Bone marrow (tissue), 2 donors: Measurements from ENCODE around the gene GRB10.

Source experiments
- DNase-seq, 2 donors: peaks; one replicate each; lab custom pipeline; 2025; lab: John Stamatoyannopoulos, UW

The GRB10 gene

GRCh38 chr7:50782375-50783208 lies at the start of gene GRB10:
Gene GRB10 (minus strand): TSS chr7:50782896. CDS start chr7:50732322, 50,574 bp downstream.
- no peak for DNase-seq

GRCh38 chr7:50828801-50829200 lies 46.1 kb upstream of the GRB10 start:
- no peak for DNase-seq

GRCh38 chr7:50828116-50828515 lies 45.4 kb upstream of the GRB10 start:
- DNase-seq: no peak

DNA sequence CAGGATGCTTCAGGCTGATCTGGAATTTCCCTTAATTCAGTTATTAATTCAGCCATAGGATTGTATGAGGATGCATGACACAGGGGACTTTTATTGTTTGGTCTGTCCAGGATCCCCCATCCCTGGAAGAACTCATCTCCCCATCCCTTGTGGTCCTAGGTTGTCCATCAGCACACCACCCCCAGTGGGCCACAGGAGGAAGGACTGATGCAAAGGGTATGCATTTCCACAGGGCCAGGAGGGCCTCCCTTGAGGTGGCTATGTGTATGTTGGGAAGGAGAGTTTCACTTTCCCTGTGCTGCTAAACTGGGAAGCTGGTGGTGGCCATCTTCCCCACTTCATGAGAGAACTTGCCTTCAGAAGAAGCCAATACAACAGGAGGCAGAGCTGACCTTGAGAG lies 44.6 kb upstream of the GRB10 start:
- DNase-seq: no peak

- DNase-seq: peak in 1 of 2 donors; percentile 90
Measured at GRCh38 chr7:50826371-50827172, 43.9 kb upstream of the GRB10 start.

DNA sequence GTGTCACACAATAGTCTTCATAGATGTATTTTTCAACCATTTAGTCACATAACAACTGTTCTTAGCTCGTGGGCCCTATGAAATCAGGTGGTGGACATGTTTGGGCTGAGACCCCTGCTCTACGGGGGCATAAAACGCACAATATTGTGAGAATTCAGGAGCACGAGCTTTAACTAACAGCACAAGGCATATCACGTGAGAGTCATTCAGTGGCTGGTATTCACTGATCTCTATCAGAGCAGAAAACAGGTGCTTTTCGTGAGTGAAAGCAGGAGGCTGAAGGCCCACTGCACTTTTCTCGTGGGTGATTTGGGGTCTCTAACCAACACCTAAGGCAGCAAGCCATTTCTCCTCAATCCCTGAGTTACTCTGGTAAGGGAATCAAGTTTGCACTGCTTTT lies 42.8 kb upstream of the GRB10 start:
- no peak for DNase-seq

DNA sequence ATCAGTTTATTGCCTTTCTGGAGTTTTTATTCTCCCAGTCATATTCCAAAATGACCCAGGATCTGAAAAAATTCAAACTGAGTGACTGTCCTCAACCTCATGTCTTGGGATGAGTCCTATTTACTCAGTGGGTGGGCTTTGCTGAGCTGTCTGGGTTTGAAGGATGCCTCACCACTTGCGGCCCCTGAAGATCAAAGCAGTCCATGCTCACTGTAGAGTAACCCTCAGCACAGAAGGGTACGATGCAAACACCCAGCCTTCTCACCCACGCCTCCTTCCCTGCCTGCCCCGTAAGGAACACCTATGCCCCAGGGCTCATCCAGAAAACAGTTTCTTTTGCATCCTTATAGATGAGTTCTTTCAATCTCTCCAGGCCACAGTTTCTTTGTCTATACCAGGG lies 42.2 kb upstream of the GRB10 start:
- no peak for DNase-seq

GRCh38 chr7:50822706-50823105 lies 40.0 kb upstream of the GRB10 start:
- no peak for DNase-seq

GRCh38 chr7:50822110-50822509 lies 39.4 kb upstream of the GRB10 start:
- DNase-seq: no peak

DNA sequence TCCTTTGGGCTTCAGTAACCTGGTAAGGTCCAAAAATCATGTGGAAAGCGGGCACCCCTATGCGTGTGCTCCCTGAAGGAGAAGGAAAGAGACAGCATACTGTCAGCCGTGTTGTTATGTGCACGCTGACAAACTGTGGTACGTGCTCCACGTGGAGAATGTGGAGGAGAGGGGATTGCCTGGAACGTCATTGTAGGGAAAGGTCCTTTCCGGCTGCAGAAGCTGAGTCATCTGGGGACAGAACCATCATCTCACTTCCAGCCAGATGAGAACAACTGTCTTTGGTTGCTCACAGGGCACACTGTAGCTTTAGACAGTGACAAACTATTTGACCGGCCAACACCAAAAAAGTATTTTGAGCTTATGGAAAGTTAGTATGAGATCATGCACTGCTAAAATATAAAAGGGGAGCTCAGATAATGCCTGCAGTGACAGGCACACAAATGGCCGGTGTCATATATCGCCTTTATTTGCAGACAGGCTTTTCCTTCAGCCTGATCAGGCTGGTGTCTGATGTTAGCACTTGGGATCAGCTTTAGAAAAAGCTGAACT lies 38.8 kb upstream of the GRB10 start:
- no peak for DNase-seq

GRCh38 chr7:50818324-50818723 lies 35.6 kb upstream of the GRB10 start:
- no peak for DNase-seq

DNA sequence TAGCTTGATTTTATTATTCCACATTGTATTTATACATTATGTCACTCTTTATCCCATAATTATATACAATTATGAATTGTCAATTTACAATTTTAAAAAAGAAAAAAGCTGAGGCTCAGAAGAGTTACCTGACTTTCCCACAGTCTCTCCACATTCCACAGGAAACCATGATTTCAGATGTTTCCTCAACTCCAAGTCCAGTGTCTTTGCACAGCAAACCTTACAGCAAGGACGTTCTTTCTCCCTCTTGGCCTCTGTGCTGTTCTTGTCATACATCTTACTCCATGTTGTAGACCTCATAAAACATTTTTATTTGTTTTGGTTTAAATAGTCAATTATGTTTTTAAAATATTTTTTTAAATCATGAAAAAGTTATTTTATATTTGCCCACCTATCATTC lies 34.9 kb upstream of the GRB10 start:
- no peak for DNase-seq

DNA sequence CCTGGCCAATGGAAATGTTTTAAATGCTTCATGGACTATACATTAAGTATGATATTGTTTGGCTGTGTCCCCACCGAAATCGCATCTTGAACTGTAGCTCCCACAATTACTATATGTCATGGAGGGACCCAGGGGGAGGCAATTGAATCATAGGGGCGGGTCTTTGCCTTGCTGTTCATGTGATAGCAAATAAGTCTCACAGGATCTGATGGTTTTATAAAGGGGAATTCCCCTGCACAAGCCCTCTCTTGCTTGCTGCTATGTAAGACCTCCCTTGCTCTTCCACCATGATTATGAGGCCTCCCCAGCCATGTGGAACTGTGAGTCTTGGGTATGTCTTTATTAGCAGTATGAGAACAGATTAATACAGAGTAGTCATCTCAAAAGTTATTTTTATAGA lies 32.4 kb upstream of the GRB10 start:
- no peak for DNase-seq

DNA sequence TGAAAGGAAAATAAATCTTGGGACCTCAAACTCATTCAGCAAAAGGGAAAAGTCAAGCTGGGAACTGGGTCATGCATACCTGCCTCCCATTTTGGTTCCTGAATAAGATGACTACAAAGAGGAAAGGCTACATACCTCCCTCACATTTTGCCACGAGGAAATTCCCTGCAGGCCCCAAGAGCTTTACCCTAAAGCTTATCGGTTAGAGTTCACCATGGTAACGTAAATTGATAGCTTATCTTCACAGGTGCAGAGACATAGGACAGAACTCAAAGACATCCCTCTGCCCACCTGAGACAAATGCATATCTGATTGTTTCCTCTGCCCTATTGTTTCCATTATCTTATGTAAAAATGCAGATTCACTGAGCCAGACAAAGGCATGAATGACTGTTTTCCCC lies 31.5 kb upstream of the GRB10 start:
- DNase-seq: no peak

DNA sequence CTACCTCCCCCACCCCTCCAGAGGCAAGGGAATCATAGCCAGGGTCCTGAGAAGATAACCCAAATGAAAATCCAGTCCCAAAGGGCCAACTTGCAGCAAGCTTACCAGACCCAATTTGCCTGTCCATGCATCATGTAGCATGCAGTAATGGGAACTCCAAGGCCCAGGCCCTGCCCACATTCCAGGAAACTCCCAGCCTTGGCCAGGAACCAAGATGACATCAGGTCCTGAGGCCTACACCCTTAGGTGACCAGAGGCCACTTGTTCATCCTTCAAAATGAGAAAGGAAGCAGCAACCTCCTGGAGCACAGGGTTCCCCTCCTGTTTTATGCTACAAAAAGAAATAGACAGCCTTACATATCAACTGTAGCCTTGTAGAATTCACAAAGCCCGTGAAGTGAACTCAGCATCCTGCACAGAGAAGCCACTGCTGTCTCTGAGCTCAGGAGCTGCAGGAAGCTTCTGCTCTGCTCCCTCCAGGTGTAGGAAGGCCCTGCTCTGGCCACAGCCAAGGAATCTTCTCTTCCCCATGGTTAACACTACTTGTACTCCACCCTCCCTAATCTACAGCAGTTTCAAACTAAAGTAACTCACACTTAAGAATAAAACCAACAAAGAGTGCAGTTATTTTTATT lies 30.3 kb upstream of the GRB10 start:
- no peak for DNase-seq

- DNase-seq: peak in 1 of 2 donors; percentile 37
Measured at GRCh38 chr7:50812094-50812493, 29.4 kb upstream of the GRB10 start.

DNA sequence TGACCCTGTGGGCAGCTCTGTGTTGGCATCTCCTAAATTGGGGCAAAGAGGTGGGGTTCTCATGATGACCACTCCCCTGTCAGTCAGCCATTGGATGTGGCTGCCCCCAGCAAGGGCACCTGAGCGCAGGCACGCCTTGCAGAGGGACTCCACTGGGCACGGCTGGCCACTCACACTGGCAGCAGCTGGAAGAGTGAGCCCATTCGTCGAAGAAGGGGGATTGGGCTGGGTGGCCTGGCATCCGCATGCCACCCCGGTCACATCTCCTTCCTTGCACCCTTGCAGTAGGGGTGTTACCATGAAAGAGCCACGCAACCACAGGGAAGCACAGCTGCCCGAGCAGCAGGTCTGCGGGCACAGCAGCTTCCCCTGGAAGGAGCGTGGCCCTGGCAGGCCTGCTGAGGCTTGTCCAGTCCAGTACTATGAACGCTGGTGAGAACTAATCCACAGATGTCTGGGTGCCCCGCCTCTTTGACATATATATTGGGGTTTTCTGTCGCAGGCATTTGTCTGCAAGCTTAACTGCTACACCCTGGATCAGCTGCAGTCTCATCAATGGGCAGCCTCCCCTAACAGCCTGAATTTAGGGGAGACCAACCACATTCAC lies 25.7 kb upstream of the GRB10 start:
- DNase-seq: no peak

DNA sequence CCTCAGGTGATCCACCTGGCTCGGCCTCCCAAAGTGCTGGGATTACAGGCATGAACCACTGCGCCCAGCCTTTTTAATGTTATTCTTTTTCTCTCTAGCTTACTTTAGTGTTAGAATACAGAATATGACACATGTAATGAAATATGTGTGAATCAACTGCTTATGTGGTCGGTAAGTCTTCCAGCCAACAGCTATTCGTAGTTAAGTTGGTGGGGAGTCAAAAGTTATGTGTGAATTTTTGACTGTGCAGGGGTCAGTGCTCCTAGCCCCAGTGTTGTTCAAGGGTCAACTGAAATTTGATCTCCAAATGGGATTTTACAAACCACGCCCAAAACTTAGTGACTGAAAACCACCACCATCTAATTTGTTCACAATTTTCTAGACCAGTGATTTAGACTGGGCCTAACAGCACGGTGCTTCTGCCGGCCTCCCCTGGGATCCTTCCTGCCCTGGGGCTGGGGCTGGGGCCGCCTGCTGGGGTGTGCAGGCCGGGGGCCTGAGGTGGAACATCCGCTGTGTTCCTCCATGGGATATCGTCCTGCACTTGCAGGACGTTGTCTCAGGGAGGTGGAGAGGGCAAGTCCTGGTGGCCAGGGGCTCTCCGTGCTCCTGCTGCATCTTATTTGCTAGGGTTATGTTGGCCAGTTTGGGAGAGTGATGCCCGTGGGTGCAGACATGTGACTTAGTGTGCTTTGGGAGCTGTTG lies 24.5 kb upstream of the GRB10 start:
- no peak for DNase-seq

DNA sequence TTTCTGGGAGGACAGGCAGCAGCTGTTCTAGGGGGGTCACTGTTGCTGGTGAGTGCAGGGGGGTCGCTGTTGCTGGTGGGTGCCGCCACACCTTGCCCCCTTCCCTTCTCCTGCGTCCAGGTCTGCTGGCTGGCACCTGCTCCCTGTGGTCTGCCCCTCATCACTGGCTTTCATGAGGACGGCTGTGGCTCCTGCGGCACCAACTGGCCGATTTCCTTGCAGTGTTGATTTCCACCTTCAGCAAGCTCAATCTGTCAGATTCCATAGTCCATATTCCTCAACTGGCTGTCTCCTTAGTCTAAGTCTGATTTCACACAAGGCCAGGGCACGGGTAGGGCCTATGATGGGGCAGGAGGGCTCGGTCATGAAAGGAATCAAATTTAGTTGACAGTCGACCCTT lies 23.4 kb upstream of the GRB10 start:
- no peak for DNase-seq

DNA sequence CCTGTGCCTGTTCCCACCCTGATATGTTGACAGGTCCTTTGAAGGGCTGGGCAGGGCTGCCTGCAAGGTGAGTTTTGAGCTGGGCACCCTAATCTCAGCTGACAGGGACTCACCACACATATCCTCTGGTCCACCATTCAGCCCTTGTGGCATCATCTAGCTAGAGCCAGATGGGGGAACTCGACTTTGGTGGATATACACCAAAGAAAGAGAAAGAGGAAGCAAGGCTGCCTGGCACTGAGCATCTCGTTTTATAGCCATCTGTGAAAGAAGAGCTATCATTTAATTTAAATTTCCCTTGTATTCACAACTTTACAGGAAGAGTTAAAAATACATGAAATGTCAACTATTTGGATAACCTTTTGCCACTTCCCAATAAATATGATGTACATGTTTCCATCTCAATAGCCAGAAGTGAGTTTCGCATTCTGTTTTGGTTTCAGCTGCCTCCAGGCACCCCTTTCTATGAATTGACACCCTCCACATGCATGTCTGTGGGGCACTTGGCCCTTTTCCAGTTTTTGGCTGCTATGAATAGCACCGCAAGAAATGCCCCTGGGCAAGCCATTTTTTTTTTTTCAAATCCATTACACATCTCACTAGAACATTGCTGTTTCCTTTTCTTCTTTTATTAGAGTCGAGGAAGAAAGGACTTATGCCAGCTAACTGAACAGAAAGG lies 22.9 kb upstream of the GRB10 start:
- DNase-seq: peak in 1 of 2 donors; percentile 45
